GM18873 (cell line): ENCODE data around the gene PRPSAP2.

Experiments used
- ATAC-seq: cut with Tn5 transposase; IDR thresholded peaks from one replicate; pipeline ENCODE4 v1.9.1; 2021; ENCODE audit warnings: mild to moderate bottlenecking, moderate library complexity, moderate number of reproducible peaks; ENCODE audit not compliant: unreplicated experiment, low FRiP score

The PRPSAP2 gene

DNA sequence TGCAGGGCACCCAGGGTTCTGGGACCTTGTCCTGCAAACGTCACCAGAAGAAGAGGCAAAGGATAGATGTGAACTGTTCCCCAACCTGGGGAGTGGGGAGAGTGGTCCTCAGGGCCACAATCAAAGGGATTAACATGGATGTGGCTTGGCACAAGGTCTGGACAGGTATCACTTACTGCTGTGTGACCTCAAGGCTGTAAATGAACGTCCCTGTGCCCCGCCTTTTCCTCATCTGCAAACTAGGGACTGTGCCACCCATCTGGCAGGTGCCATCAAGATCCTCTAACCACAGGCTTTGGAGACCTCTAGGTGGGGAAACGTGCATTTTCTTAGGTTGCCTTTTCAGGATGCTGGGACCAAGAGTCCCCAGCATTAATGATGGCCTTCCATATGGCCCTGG lies 119.1 kb downstream of the PRPSAP2 start:
- ATAC-seq: no peak

DNA sequence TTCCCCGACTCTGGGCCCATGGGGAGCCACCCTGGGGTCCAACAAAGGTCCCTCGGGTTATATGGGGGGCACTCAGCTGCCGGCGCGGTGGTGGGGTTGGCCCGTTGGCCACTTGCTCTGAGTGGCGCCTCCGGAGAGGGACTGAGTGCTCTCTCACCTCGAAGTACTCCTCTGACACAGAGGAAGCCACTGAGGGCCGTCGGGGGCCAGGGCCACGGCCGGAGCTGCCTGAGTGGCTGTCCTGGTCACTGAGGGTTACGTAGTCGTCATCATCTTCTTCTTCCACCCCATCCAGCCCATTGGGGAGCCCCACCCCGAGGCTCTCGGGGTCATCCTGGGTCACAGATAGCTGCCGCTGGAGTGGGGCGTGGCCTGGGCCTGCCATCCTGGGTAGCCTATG lies 119.7 kb downstream of the PRPSAP2 start:
- ATAC-seq: no peak

DNA sequence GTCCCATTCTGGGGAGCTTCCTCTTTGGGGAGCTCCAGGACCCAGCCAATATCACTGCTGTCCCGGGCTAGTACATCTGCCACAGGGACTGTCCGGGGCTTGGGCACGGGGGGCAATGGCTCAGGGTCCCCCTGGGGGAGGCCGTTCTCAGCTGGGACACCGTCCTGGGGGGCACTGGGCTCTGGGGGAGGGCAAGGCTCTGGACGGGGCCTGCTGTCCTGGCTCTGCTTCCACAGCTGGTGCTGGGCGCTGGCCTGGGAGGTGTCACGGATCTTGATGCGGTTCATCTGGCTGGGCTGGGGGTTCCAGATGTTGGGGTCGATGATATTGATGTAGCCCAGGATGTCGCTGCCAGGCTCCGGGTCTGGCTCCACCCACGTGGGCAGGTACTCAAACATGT lies 120.1 kb downstream of the PRPSAP2 start:
- no peak for ATAC-seq

DNA sequence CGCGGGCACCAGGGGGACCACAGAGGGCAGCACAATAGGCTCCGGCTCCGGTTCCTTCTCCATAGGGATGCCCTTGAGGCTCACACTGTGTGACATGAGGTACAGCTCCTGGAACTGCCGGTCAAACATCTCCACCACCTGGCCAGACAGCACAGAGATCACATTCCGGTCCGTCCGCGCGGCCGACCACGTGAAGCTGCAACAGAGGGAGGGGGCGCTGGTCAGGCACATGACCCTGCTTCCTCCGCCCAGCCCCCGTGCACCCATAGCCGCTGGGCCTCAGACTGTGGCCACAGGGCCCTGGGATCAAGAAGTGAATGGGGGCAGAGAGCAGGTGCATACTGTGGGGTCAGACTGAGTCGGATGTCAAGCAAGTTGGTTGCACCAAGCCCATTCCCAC lies 120.7 kb downstream of the PRPSAP2 start:
- no peak for ATAC-seq
